ENCODE results near the gene AMHR2.

- TF ChIP-seq CTCF (IDR thresholded peaks at IDR 0.05; ENCODE audit: insufficient read depth, low read depth, low read length) (no peak), EZH2 (IDR thresholded peaks at IDR 0.05; ENCODE audit: insufficient read depth, low read length) (no peak)
Observed at GRCh38 chr12:53474077-53474476, 50.4 kb downstream of the AMHR2 start.
